Keratinocyte (primary cell): ENCODE results near the gene PITPNC1. TPM values are rescaled to one million over a fixed set of nuclear protein-coding genes. Genes with fewer than 3 reads are reported as not detected.
"Not testable (repeated sequence)": the region's sequence is repeated elsewhere in the genome, so short reads cannot be mapped to it uniquely, and the experiment has no call there.

Experiments used
- DNase-seq: peaks from one replicate; pipeline ENCODE4 v3.0.0-alpha.2; 2011; ENCODE audit warnings: low read depth, missing footprints, low spot score
- FAIRE-seq: peaks from 2 replicates; lab custom pipeline; 2011; peaks lifted over from hg19 to GRCh38; lab: Jason Lieb, UNC
- H2AFZ ChIP-seq: 2 replicates; pipeline ENCODE4 v1.6.0; 2012; ENCODE audit warnings: low read length, control low read depth, inconsistent platforms; ENCODE audit not compliant: control insufficient read depth
- H3K27ac ChIP-seq: 2 replicates; pipeline ENCODE4 v1.5.1; 2011; ENCODE audit warnings: low read length; ENCODE audit not compliant: control insufficient read depth, insufficient read depth
- H3K27me3 ChIP-seq: 3 replicates; pipeline ENCODE4 v1.6.0; 2011; ENCODE audit warnings: low read length; ENCODE audit not compliant: control insufficient read depth, insufficient read depth; ENCODE audit errors: extremely low read depth
- H3K36me3 ChIP-seq, 2 experiments: 2 replicates in 1 of 2; 3 replicates in 1 of 2; pipeline ENCODE4 v1.5.1; 2011; ENCODE audit warnings: low read length in 2 of 2, mild to moderate bottlenecking in 1 of 2; ENCODE audit not compliant: control insufficient read depth in 2 of 2, insufficient read depth in 2 of 2; ENCODE audit errors: extremely low read depth in 1 of 2
- H3K4me1 ChIP-seq: 3 replicates; pipeline ENCODE4 v1.5.1; 2011; ENCODE audit warnings: low read length; ENCODE audit not compliant: control insufficient read depth, insufficient read depth; ENCODE audit errors: extremely low read depth
- H3K4me2 ChIP-seq: 3 replicates; pipeline ENCODE4 v1.6.0; 2011; ENCODE audit warnings: low read depth, low read length; ENCODE audit not compliant: control insufficient read depth, insufficient read depth; ENCODE audit errors: extremely low read depth
- H3K4me3 ChIP-seq, 3 experiments: fragments of 200-600 bp in 1 of 3; sonication (generic) in 1 of 3; 2 replicates in 2 of 3; 3 replicates in 1 of 3; pipeline ENCODE4 v1.5.1; 2011 to 2016; ENCODE audit warnings: low read length in 3 of 3, mild to moderate bottlenecking in 3 of 3, control low read depth in 2 of 3, inconsistent platforms in 1 of 3, low read depth in 1 of 3, mixed read lengths in 1 of 3, mixed run types in 1 of 3, moderate library complexity in 1 of 3; ENCODE audit not compliant: control insufficient read depth in 2 of 3, insufficient read depth in 2 of 3; ENCODE audit errors: extremely low read depth in 1 of 3
- H3K79me2 ChIP-seq: 2 replicates; pipeline ENCODE4 v1.6.0; 2012; ENCODE audit warnings: low read length; ENCODE audit not compliant: control insufficient read depth, insufficient read depth
- H3K9ac ChIP-seq: 3 replicates; pipeline ENCODE4 v1.6.0; 2011; ENCODE audit warnings: low read length; ENCODE audit not compliant: control insufficient read depth, insufficient read depth; ENCODE audit errors: extremely low read depth
- H3K9me1 ChIP-seq: 3 replicates; pipeline ENCODE4 v1.6.0; 2011; ENCODE audit warnings: low read length; ENCODE audit not compliant: control insufficient read depth, insufficient read depth; ENCODE audit errors: extremely low read depth
- H3K9me3 ChIP-seq: 2 replicates; pipeline ENCODE4 v1.5.1; 2012; ENCODE audit warnings: low read depth, low read length; ENCODE audit not compliant: control insufficient read depth
- H4K20me1 ChIP-seq: 3 replicates; pipeline ENCODE4 v1.6.0; 2011; ENCODE audit warnings: low read length; ENCODE audit not compliant: control insufficient read depth, insufficient read depth; ENCODE audit errors: extremely low read depth
- EZH2 ChIP-seq: IDR thresholded peaks from one replicate; pipeline ENCODE4 v1.6.1; 2012; ENCODE audit warnings: inconsistent platforms, mild to moderate bottlenecking, low read length, moderate library complexity
- dilution Hi-C: fragments of 300-500 bp; cut with MboI; formaldehyde crosslinking; loops from one replicate; pipeline ENCODE4 v1.7.0; 2020; ENCODE audit warnings: low sequenced_read_pairs; ENCODE audit not compliant: extremely low pct_ligation_motif_present
- polyA plus RNA-seq, 5 experiments: library from polyadenylated mRNA; depleted of rRNA in 3 of 5; stranded (reverse) in 3 of 5; stranded (forward) in 1 of 5; unstranded in 1 of 5; fragments of >200 nt; gene quantifications; 1 replicate in 1 of 5; 2 replicates in 3 of 5; 3 replicates in 1 of 5; pipeline versions ENCODE4 v1.2.1 to v1.2.3, GENCODE V29; 2011 to 2012; ENCODE audit warnings: missing spikeins in 2 of 5, low read depth in 1 of 5, low replicate concordance in 1 of 5
- TF ChIP-seq, protein P1 (sequence below), 3 experiments: IDR thresholded peaks in 1 of 3; conservative IDR thresholded peaks in 1 of 3; optimal IDR thresholded peaks in 1 of 3; 2 replicates in 2 of 3; 3 replicates in 1 of 3; pipeline versions ENCODE3 to v1.5.1; 2011; ENCODE audit warnings: low read length in 3 of 3, mild to moderate bottlenecking in 3 of 3, moderate library complexity in 2 of 3, control low read depth in 1 of 3, inconsistent platforms in 1 of 3; ENCODE audit not compliant: insufficient read depth in 2 of 3; ENCODE audit errors: extremely low read depth in 1 of 3

PITPNC1 gene
- polyA plus RNA-seq, 1 donor (not counting 4 experiments of a cell fraction or from before 2014, with no cell fraction given), result 24.8 TPM

DNA sequence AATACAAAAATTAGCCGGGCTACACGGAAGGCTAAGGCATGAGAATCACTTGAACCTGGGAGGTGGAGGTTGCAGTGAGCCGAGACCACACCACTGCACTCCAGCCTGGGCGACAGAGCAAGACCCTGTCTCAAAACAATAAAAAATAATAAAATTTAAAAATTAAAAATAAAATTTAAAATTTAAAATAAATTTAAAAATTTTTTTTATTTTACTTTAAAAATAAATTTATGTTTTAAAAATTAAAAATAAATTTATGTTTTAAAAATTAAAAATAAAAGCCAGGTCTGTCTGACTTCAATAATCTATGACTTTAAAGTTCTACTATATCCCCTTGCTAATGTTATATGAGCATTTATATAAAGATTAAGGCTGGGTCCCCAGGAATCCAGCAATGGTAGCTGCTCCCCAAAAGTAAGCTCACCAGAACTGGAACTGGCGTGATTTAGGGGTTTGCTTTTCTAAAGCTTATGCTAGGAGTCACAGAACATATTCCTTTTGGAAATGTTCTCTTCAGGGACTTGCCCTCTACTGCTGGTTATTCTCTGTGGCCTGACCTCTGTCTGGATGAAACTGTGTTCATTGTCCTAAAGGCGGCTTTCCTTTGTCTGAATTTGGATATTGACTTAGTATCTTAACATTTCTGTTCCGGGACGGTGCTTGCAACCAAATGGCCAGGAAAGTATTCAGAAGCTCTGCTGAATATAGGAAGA is 200.5 kb downstream of the PITPNC1 start:
- Histone ChIP-seq H3K4me2 (no peak overlapping the region), H3K27me3 (no peaks in the 10 kb centered on the region), H3K36me3 (peaks cover 1 to 2% of the 10 kb centered on the region in 2 experiments), H3K9me3 (no peaks in the 10 kb centered on the region), H3K9ac (no peak overlapping the region), H3K4me1 (peaks cover 3% of the 10 kb centered on the region), H4K20me1 (no peaks in the 10 kb centered on the region), H3K4me3 (no peak overlapping the region), H3K27ac (no peak overlapping the region), H2AFZ (no peak overlapping the region), H3K79me2 (no peaks in the 10 kb centered on the region), H3K9me1 (no peaks in the 10 kb centered on the region)
- dilution Hi-C loops, result no loop called here
- DNase-seq, result no peak
- TF ChIP-seq, protein P1, sequence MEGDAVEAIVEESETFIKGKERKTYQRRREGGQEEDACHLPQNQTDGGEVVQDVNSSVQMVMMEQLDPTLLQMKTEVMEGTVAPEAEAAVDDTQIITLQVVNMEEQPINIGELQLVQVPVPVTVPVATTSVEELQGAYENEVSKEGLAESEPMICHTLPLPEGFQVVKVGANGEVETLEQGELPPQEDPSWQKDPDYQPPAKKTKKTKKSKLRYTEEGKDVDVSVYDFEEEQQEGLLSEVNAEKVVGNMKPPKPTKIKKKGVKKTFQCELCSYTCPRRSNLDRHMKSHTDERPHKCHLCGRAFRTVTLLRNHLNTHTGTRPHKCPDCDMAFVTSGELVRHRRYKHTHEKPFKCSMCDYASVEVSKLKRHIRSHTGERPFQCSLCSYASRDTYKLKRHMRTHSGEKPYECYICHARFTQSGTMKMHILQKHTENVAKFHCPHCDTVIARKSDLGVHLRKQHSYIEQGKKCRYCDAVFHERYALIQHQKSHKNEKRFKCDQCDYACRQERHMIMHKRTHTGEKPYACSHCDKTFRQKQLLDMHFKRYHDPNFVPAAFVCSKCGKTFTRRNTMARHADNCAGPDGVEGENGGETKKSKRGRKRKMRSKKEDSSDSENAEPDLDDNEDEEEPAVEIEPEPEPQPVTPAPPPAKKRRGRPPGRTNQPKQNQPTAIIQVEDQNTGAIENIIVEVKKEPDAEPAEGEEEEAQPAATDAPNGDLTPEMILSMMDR (optimal IDR thresholded peaks at IDR 0.05 in 1 of 3, IDR thresholded peaks at IDR 0.05 in 1 of 3, conservative IDR thresholded peaks at IDR 0.05 in 1 of 3; ENCODE audit: extremely low read depth in 1 of 3, insufficient read depth in 2 of 3, low read length in 3 of 3), result no peak
- no peak for TF ChIP-seq EZH2
- no peak for FAIRE-seq

GRCh38 chr17:67578142-67578457 is 201.0 kb downstream of the PITPNC1 start:
- no peaks in the 10 kb centered on the region for H3K9me1 ChIP-seq
- peaks cover 3% of the 10 kb centered on the region for H3K4me1 ChIP-seq
- DNase-seq (no peak), FAIRE-seq (no peak)
- H4K20me1 ChIP-seq, result no peaks in the 10 kb centered on the region
- peaks cover 1 to 2% of the 10 kb centered on the region in 2 experiments for H3K36me3 ChIP-seq
- H3K27ac ChIP-seq, result no peak overlapping the region
- dilution Hi-C loops, result no loop called here
- no peak overlapping the region for H3K4me3 ChIP-seq
- H3K79me2 ChIP-seq, result no peaks in the 10 kb centered on the region
- no peaks in the 10 kb centered on the region for H3K9me3 ChIP-seq
- no peak for TF ChIP-seq EZH2
- TF ChIP-seq, protein P1 (optimal IDR thresholded peaks at IDR 0.05 in 1 of 3, IDR thresholded peaks at IDR 0.05 in 1 of 3, conservative IDR thresholded peaks at IDR 0.05 in 1 of 3; ENCODE audit: extremely low read depth in 1 of 3, insufficient read depth in 2 of 3, low read length in 3 of 3), result no peak
- H3K9ac ChIP-seq, result no peak overlapping the region
- no peaks in the 10 kb centered on the region for H3K27me3 ChIP-seq
- no peak overlapping the region for H2AFZ ChIP-seq
- no peak overlapping the region for H3K4me2 ChIP-seq

GRCh38 chr17:67578679-67579405 is 201.8 kb downstream of the PITPNC1 start:
- H3K4me2 ChIP-seq, H3K79me2 ChIP-seq, H3K9me3 ChIP-seq, H4K20me1 ChIP-seq, H3K9me1 ChIP-seq, FAIRE-seq, H3K4me3 ChIP-seq, DNase-seq, H2AFZ ChIP-seq, H3K27me3 ChIP-seq, H3K36me3 ChIP-seq, dilution Hi-C loops, H3K9ac ChIP-seq, H3K27ac ChIP-seq, H3K4me1 ChIP-seq: not testable (repeated sequence)
